ENCODE data around the gene LYG1. TPM values are rescaled to one million over a fixed set of nuclear protein-coding genes. Genes with fewer than 3 reads are reported as not detected.

The LYG1 gene
- total RNA-seq, 1 experiment from 2014 or later: 0.93 TPM

- Histone ChIP-seq H3K9me3 (no peaks in the 10 kb centered on the region), H3K4me3 (ENCODE audit: low read depth, low read length) (no peak overlapping the region), H3K4me1 (peaks cover 24% of the 10 kb centered on the region), H3K36me3 (ENCODE audit: control insufficient read depth, insufficient read depth, low read length) (no peaks in the 10 kb centered on the region; the same call in 1 of the 2 replicates), H3K27me3 (replicated peaks; ENCODE audit: control insufficient read depth, insufficient read depth, low read length) (no peaks in the 10 kb centered on the region)
- Mint-ChIP-seq H3K27ac (ENCODE audit: unreplicated experiment) (no peak overlapping the region), H3K36me3 (ENCODE audit: insufficient read depth, unreplicated experiment) (peaks cover 17% of the 10 kb centered on the region), H3K27me3 (ENCODE audit: insufficient read depth, unreplicated experiment) (no peaks in the 10 kb centered on the region), H3K9me3 (ENCODE audit: unreplicated experiment) (no peaks in the 10 kb centered on the region), H3K4me3 (ENCODE audit: unreplicated experiment) (no peak overlapping the region), H3K4me1 (ENCODE audit: low read depth, unreplicated experiment) (no peaks in the 10 kb centered on the region)
- intact Hi-C loops (cut with micrococcal nuclease; ENCODE audit: unreplicated experiment): no loop called here
- CTCF ChIA-PET: no interaction called here
- no peak for TF ChIP-seq CTCF (IDR thresholded peaks at IDR 0.05; ENCODE audit: insufficient read depth in 1 of 2, low read depth in 1 of 2, low read length in 1 of 2, severe bottlenecking in 1 of 2, unreplicated experiment in 1 of 2)
- peak in 1 of 2 experiments; percentile 9 for DNase-seq
- POLR2A ChIA-PET: no interaction called here
- no TSS peak for BruUV-seq (replicated peaks)
Measured at GRCh38 chr2:99340669-99341236, 39.8 kb upstream of the LYG1 start.

GRCh38 chr2:99338029-99338585 is 37.1 kb upstream of the LYG1 start:
- H3K36me3 Mint-ChIP-seq (ENCODE audit: insufficient read depth, unreplicated experiment): peaks cover 6% of the 10 kb centered on the region
- H3K4me1 Mint-ChIP-seq (ENCODE audit: low read depth, unreplicated experiment): no peaks in the 10 kb centered on the region
- H3K9me3 ChIP-seq: no peaks in the 10 kb centered on the region
- TSS peak; percentile 51 for BruUV-seq (replicated peaks)
- H3K27me3 ChIP-seq (replicated peaks; ENCODE audit: control insufficient read depth, insufficient read depth, low read length): no peaks in the 10 kb centered on the region
- no peak for TF ChIP-seq CTCF (IDR thresholded peaks at IDR 0.05; ENCODE audit: insufficient read depth in 1 of 2, low read depth in 1 of 2, low read length in 1 of 2, severe bottlenecking in 1 of 2, unreplicated experiment in 1 of 2)
- CTCF ChIA-PET: interaction anchor here (1.0 to 1.5 kb wide), 3 partner anchors 27 to 197 kb away, joined by 3 to 10 read pairs (median 7); partner anchors contain the start of gene C2orf15
- no peaks in the 10 kb centered on the region for H3K9me3 Mint-ChIP-seq (ENCODE audit: unreplicated experiment)
- intact Hi-C loops (cut with micrococcal nuclease; ENCODE audit: unreplicated experiment): loop anchor here (10.0 kb wide), 1 partner anchor 253 kb away; no protein-coding TSS in a partner anchor
- peak overlapping the region; percentile 94 for H3K4me3 ChIP-seq (ENCODE audit: low read depth, low read length)
- peaks cover 24% of the 10 kb centered on the region for H3K4me1 ChIP-seq
- peak in 1 of 2 experiments; percentile 5 for DNase-seq
- no peaks in the 10 kb centered on the region for H3K27me3 Mint-ChIP-seq (ENCODE audit: insufficient read depth, unreplicated experiment)
- no peak overlapping the region for H3K27ac Mint-ChIP-seq (ENCODE audit: unreplicated experiment)
- no peak overlapping the region for H3K4me3 Mint-ChIP-seq (ENCODE audit: unreplicated experiment)
- POLR2A ChIA-PET: interaction anchor here (0.5 to 1.4 kb wide), 3 partner anchors 18 to 198 kb away, joined by 3 read pairs; no protein-coding TSS in a partner anchor
- H3K36me3 ChIP-seq (ENCODE audit: control insufficient read depth, insufficient read depth, low read length): no peaks in the 10 kb centered on the region; the same call in 1 of the 2 replicates

GRCh38 chr2:99337113-99338028 is 36.4 kb upstream of the LYG1 start, which contains the start of gene EIF5B:
Gene EIF5B (plus strand): TSS chr2:99337389. CDS start chr2:99337555, 166 bp downstream.
- peak; percentile 54 to 80 for TF ChIP-seq CTCF (IDR thresholded peaks at IDR 0.05; ENCODE audit: insufficient read depth in 1 of 2, low read depth in 1 of 2, low read length in 1 of 2, severe bottlenecking in 1 of 2, unreplicated experiment in 1 of 2)
- Mint-ChIP-seq H3K4me3 (ENCODE audit: unreplicated experiment) (no peak within 1 kb of the TSS), H3K27ac (ENCODE audit: unreplicated experiment) (no peak within 1 kb of the TSS), H3K4me1 (ENCODE audit: low read depth, unreplicated experiment) (no peaks in the 10 kb centered on the region), H3K27me3 (ENCODE audit: insufficient read depth, unreplicated experiment) (no peaks in the 10 kb centered on the region), H3K36me3 (ENCODE audit: insufficient read depth, unreplicated experiment) (peaks cover 9% of the 10 kb centered on the region), H3K9me3 (ENCODE audit: unreplicated experiment) (no peaks in the 10 kb centered on the region)
- peak; percentile 96 to 97 for DNase-seq
- intact Hi-C loops (cut with micrococcal nuclease; ENCODE audit: unreplicated experiment): loop anchor here (1.0 to 10.0 kb wide), 3 partner anchors 153 to 253 kb away; partner anchors contain the start of genes C2orf15 and REV1
- ChIA-PET CTCF (interaction anchor here (0.6 to 1.5 kb wide), 6 partner anchors 28 to 889 kb away, joined by 3 to 10 read pairs (median 4); partner anchors contain the start of gene C2orf15), POLR2A (interaction anchor here (0.5 to 2.1 kb wide), 10 partner anchors 19 to 267 kb away, joined by 3 to 13 read pairs (median 3); partner anchors contain the start of genes LIPT1 and TSGA10)
- H3K4me1 ChIP-seq: peaks cover 24% of the 10 kb centered on the region
- no peaks in the 10 kb centered on the region for H3K9me3 ChIP-seq
- H3K36me3 ChIP-seq (ENCODE audit: control insufficient read depth, insufficient read depth, low read length): no peaks in the 10 kb centered on the region; the same call in 1 of the 2 replicates
- no TSS peak for BruUV-seq (replicated peaks)
- peak within 1 kb of the TSS; percentile 94 for H3K4me3 ChIP-seq (ENCODE audit: low read depth, low read length)
- no peaks in the 10 kb centered on the region for H3K27me3 ChIP-seq (replicated peaks; ENCODE audit: control insufficient read depth, insufficient read depth, low read length)

Measured in Caco-2 (cell line).